ENCODE data around the gene ATP9A. TPM values are rescaled to one million over a fixed set of nuclear protein-coding genes. Genes with fewer than 3 reads are reported as not detected.
"Not testable (repeated sequence)": the region's sequence is repeated elsewhere in the genome, so short reads cannot be mapped to it uniquely, and the experiment has no call there.

ATP9A gene
- total RNA-seq, 1 donor from 2014 or later, result 24.6 TPM

DNA sequence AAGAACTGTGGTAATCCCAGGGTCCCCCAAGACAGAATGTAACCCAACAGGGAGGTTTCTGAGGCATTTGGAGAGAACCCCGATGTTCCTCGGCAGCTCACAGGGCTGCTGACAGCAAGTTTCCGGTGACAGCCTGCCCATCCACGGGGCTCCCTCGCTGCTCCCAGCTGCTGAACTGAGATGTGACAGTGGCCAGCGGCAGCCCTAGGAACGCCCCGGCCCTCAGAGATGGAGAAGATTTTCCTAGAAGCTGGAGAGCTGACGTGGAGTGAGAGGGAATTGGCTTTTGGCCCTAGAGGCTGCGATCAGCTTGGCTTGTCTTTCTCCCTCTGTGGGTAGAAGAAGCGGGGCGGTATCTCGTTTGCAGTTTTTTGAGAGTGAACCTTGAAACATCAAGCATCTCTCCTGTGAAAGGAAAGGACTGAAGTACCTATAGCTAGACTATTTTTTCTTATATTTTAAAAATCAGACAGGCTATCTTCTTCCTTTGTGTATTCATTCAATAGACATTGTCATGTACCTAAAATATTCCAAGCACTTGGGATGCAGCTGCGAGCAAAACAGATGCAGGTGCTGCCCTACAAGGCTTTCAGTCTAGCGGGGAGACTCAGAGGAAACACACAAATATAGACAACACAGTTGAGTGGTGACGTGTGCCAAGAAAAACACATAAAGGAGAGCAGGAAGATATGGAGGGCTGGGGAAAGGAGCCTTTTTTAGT is 197.3 kb downstream of the ATP9A start:
- peak; percentile 66 for DNase-seq

DNA sequence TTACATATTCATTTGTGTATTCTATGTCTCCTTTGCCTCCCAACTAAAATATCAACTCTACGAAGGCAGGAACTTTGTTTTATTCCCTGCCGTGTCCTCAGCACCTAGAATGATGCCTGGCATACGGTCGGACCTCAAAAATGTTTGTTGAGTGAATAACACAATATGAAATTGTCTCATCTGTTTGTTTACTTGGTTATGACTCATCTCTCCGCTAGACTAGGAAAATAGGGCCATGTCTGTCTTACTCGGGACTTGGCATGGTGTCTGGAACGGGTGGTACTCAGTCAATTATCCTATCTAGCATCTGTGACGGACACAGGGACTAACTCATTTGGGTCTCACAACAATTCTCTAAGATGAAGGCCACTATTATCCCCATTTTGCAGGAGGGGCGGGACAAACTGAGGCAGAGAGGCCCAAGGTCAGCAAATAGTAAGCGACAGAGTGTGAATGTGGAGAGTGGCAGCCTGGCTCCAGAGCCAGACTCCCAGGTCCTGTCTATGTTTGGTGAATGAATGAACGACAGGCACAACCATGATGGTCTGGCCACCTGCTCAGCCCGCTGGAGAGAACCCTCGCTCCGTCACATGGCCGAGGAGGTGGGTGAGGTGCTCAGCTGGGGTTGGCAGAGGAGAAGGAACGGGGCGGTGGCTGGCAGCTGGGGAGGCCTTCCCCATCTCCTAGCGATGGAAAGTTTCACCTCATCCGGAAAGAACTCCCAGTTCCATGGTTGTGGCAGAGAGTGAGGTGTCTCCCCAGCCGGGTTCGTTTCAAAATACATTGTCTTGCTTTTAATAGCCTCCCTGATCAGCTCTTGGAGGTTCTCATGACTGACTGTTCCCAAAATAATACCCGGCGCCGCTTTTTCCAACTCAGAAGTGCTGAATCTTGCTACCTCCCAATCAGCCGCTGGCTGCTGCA is 198.1 kb downstream of the ATP9A start:
- no peak for DNase-seq

DNA sequence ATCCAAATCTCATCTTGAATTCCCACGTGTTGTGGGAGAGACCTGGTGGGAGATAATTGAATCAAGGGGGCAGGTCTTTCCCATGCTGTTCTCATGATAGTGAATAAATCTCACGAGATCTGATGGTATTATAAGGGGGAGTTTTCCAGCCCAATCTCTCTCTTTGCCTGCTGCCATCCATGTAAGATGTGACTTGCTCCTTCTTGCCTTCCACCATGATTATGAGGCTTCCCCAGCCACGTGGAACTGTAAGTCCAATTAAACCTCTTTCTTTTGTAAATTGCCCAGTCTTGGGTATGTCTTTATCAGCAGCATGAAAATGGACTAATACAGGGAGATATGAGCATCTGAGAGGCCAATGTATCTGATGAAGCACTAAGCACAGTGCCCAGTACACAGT is 199.7 kb downstream of the ATP9A start:
- DNase-seq, result not testable (repeated sequence)

DNA sequence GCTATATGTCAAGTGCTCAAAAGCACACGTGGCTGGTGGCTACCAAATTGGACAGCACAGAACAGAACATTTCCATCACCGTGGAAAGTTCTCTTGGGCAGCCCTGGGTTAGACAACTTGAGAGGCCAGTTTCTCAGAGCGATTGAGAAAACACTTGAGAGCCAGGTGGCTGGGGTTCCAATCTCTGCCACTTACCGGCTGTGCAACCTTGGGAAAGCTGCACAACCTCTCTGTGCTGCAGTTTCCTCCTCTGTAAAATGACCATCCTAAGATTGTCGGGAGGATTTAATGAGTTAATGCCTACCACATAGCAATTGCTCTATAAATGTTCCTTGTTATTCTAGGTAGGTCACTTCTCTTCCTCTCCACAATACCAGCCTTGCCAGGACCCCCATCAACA is 200.6 kb downstream of the ATP9A start:
- DNase-seq, result no peak

DNA sequence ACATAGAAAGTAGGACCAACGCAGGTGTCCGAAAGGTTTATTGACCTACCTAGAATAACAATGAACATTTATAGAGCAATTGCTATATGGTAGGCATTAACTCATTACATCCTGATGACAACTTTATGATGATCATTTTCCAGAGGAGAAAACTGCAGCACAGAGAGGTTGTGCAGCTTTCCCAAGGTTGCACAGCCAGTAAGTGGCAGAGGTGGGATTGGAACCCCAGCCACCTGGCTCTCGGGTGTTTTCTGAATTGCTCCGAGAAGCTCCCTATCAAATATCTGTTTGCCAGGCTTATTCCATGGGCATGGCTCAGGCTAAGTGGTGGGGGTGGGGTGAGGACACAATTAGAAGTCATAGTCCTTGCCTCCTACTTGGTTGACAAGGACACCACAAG is 201.6 kb downstream of the ATP9A start:
- DNase-seq, result no peak

DNA sequence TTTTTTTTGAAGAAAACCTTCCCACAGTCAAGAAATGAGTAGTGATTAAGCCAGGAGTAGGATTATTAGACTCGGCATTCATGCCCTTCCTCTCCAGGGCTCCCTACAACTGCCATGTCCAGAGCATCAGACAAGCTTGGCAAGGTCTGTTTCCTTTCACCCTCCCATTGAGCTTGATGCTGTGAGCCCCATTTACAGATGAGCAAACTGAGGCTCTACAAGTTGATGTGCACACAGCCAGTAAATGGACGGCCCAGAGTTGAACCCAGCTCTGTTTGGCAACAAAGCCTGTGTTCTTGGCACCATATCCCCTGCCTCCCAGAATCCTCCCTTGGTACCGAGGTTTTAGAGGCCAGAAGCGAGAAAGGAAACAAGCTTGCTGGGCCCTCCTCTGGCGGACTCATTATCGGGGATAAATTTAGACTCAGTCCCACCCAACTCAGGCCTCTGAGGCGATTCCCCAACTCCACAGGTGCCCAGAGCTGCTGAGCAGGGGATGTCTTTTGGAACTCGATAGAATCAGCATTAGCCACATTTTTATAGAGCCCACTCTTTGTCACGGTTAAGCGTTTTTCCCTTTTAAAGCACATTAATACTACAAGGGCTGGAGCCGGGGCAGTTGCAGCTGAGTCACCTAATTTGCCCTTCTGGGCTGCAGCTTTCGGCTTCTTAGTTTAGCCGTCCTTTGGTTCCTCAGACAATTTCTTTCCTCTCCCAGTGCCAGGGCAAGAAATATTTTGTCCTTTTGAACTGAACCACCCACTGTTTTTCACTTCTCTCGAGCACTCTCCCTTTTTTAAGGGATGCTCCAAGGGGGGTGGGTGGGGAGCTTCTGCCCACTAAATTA is 202.7 kb downstream of the ATP9A start:
- DNase-seq, result no peak

DNA sequence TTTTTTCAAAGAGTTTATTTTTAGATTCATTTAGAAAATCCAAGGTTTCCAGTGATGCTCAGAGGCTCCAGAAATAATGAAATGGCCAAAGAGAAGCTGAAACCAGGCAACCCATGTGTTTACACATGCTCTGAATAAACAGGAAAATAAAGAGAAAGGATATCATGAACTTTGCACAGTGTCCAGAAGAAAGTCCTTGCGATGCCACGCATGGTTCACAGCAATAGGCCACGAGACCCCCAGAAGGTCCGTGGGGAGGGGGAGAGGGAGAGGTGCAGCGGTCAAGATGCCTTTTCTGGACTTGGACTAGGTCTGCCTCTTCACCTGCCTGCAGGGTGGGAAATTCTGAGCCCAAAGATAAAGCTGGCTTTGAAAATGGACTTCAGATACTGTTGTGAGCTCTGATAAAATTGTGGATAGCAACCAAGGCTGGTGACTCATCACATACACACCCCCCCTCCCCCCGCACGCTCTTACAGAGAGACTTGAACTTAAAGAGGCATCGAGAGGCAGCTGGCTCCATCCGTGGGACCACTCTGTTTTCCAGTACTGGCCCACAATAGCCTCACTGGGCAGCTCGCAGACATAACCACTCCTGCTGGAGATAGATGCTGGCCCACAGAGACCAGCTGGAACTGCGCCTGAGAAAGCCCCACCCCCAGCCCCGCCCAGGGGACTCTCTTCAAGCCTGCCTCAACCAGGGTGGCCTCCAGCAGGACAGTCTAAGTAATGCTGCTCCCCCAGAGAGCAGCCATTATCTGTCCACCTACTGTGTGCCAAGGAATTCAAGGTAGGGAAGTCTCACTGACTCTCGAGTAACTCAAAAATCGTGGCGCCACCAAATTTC is 204.5 kb downstream of the ATP9A start:
- DNase-seq, result peak; percentile 75

DNA sequence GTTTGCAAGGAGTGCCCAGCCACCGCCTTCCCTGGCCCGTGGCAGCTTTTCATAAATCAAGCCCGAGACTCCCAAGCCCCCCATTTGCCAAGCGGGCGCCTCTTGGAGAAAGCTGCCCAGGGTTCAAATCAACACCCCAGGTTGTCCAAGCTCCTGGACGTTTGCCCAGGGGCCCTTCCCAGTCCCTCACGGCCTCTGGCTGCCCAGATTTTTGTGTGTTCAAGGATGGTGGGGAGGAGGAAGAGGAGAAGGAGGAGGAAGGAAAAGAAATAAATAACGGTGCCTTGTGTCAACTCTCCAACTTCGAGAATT is 205.1 kb downstream of the ATP9A start:
- no peak for DNase-seq

DNA sequence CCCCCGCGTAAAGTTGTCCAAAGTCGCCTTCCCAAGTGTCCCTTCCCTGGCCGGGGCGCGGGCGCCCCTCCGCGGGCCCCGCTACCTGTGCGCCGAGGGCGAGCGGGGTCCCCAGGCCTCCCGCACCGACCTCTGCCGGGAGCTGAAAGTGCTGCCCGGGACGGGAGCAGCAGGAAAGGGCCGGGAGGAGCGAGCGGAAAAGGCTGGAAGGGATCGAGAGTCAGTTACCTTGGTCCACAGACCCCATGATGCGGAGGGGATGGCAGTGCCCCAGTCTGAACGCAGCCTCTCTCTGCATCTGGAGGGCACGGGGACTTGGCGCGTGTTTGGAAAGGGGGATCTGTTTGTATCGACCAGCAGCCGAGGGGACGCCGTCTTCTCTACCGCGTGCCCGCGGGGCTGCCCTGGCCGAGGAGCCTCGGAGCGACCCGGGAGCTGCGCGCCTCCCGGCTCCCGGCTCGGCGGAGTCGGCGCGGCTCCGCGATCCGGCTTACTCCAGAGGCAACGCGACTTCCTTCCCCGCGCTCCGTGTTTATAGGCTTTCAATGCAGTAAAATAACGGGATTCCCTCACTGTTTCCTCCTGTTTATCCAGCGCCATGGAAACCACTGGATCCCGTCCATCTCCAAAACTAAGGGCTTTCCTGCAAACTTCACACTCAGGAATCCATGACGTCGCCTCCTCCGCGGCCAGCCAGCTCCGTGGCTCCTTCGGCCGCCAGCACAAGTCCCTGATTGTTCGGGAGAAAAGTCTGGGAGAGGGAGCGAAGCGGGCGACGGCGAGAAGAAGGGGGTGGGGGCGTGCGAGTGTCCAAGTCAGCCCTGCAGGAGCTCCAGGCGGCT is 205.6 kb downstream of the ATP9A start:
- DNase-seq, result peak; percentile 98

DNA sequence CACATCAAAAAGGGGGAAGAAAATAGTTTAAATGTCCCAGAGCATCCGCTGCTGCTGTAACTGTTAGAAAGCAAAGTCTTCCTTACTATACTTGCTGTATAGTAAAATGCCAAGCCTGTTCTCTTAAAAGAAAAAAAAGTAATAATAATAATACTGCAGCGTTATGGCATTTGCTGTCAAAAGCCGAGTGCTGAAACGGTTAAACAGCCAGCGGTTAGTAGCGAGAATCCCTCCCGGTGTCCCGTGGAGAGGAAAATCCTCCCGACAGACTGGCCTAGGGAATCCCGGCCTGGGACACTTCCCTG is 206.2 kb downstream of the ATP9A start:
- DNase-seq, result no peak

DNA sequence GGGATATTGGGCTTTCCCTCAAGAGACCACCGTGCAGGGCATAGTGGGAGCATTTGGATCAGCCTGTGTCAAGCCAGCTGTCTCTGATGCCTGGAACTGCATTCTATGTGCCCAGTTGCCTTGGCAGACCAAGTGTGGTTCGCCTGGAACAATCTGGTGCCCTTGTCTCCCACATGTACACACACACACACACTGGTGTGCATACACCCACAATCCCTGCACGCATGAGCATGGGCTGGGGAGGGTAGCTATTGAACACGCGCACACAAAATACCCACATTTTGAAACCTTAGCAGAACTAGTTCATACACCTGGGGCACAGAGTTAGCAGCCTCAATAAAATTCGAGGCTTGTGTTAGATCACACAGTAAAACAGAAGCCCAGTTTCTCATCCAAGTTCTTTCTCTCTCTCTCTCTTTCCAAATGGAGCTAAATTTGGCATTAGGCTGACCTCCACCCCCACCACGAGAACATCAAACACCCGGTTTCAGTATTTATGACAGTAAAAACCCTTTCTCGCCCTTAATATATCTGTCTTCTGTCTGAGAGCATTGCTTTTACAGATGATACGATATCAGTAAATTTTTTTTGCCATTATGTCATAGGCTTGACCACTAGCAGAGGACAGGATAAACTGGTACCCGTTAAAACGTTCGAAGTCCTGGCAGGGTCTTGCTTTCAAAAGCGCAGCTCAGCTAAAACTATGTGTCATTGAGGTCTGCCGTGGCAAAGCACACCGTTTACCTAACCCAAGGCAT is 207.5 kb downstream of the ATP9A start:
- no peak for DNase-seq

DNA sequence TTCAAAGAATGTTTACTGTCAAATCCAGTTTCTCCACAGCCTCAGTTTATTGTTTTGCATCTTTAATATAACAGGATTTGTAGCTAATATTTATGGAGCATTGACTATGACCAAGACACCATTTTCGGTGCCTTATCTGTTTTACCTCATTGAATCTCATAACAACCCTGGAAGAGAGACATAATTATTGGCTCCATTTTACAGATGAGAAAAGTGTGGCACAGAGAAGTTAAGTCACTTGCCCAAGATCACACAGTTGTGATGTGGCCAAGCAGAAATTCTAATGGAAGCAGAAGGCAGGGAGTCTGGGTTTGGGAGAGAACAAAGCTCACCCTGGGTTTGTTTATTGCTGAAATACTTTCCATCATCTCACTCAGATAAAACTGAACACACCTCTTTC is 208.1 kb downstream of the ATP9A start:
- no peak for DNase-seq

DNA sequence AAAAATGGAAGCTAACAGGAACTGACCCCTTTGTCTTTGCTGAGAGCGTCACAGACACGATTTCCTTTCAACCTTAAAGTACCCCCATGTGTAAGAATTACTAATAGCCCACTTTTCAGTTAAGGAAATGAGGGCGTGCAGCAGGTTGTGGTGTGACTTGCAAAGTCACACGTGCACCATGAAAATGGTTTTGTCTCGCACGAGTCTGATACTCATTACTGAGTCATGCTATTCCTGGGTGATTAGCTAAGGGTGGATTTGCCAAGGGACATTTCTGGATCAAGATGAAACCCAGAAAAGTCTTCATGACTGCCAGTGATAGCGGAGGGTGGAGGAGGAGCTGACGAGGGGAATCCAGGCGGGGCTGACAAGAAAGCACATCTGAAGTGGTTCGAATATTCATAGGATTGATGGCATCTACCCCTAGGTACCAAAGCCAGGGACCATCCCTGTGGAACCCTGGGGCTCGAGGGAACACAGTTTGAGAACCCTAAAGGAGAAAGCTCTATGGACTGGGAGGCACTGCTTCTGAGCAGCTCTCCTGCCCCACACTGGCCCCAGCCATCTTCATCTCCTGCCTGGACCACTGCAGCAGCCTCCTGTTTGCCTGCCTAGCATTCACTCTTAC is 213.5 kb downstream of the ATP9A start:
- peak; percentile 41 for DNase-seq

DNA sequence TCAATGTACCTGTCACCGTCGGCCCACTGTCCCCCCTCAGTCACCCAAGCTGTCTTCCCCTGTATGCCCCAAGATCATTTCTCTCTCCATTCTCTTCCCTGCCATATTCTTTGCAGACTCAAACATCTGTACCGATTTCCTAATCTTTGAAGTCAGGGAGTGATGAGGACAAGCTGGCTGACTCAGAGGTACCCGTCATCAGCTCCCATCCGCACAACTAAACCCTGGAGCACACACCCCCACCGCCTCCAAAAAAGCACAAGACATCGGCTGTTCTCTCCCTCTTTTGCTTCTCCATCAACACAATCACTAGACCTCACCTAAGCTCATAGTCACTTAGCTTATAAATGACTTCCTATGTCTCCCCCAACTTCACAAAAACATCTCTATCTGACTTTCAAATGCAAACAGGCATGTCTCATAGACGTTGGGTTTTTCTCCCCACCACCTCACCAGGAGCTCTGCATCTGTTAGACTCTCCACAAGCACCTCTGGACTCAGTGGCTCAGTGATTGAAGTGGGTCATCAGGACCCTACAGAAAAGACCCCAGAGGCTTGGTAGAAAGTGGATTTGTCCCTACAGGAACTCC is 214.2 kb downstream of the ATP9A start:
- DNase-seq, result no peak

DNA sequence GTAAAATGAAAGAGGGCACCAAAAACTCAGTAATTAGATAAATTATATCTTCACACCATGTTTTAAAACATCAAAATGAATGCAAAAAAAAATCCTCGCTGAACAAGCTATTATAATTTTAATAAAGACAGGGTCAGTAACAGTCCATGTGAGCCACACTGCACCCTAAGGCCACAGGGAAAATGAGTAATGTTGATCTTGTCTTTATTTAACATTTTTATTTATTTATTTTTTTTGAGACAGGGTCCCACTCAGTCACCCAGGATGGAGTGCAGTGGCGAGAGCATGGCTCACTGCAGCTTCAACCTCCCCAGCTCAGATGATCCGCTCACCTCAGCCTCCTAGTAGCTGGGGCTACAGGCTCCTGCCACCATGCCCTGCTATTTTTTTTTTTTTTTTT is 217.0 kb downstream of the ATP9A start:
- DNase-seq, result no peak

DNA sequence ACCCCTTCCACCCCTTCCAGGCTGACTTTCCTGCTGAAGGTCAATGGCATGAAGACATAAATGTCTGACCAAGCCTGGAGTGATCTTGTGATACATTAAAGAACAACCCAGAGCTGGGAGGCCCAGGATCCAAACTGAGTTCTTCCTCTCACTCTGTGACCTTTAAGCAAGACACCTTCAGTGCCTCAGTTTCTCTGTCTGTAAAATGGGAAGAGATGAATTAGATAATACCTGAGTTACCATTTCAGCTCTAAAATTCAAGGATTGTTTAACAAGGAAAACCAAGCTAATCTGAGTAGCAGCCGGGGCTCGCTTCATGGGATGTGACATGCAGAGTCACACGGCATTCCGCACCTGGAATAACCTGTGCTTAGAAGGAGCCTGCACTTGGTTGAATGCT is 218.7 kb downstream of the ATP9A start:
- DNase-seq, result no peak

DNA sequence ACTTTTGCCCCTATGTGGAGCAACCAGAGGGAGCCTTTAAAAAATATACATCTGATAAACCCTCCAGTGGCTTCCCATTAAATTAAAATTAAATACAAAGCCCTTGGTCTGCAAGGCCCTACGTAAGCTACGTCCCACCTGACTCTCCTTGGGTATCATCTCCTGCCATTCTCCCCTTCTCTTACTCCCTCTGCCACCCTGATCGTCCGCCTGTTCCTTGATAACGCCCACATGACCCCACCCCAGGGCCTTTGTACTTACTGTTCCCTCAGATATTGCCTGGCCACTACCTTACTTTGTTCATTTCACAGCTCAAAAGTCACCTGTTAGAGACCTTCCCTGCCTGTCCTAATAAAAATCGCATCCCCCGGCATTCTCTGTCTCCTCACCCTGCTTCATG is 220.2 kb downstream of the ATP9A start:
- no peak for DNase-seq

Measured in skin of body (tissue), 2 donors.